ENCODE data around the gene CD84. TPM values are rescaled to one million over a fixed set of nuclear protein-coding genes. Genes with fewer than 3 reads are reported as not detected.
"Not testable (repeated sequence)": the region's sequence is repeated elsewhere in the genome, so short reads cannot be mapped to it uniquely, and the experiment has no call there.

Gene CD84
- total RNA-seq, 2 experiments from 2014 or later = 58.5 to 66.8 TPM

GRCh38 chr1:160578175-160578524, 1.1 kb downstream of the CD84 start:
- Mint-ChIP-seq H3K36me3 (peaks cover 12% of the 10 kb centered on the region), H3K27me3 (no peaks in the 10 kb centered on the region), H3K27ac (peak overlapping the region; percentile 96), H3K4me1 (peaks cover 56% of the 10 kb centered on the region), H3K9me3 (peaks cover under 1% of the 10 kb centered on the region), H3K4me3 (peak overlapping the region; percentile 91)
- no peak for DNase-seq
- POLR2A ChIA-PET = interaction anchor here (0.6 to 2.7 kb wide), 7 partner anchors 10 to 56 kb away, joined by 3 to 14 read pairs (median 4); no protein-coding TSS in a partner anchor
- no peak for ATAC-seq (ENCODE audit: low read depth)

GRCh38 chr1:160577671-160578070, 1.6 kb downstream of the CD84 start:
- peaks cover 10% of the 10 kb centered on the region for H3K36me3 Mint-ChIP-seq
- no peaks in the 10 kb centered on the region for H3K9me3 Mint-ChIP-seq
- peak overlapping the region; percentile 82 for H3K27ac Mint-ChIP-seq
- no peak for ATAC-seq (ENCODE audit: low read depth)
- DNase-seq = no peak
- H3K4me3 Mint-ChIP-seq = peak overlapping the region; percentile 91
- H3K4me1 Mint-ChIP-seq = peaks cover 59% of the 10 kb centered on the region
- POLR2A ChIA-PET = interaction anchor here (0.6 to 2.7 kb wide), 6 partner anchors 9 to 55 kb away, joined by 3 to 14 read pairs (median 4); no protein-coding TSS in a partner anchor
- H3K27me3 Mint-ChIP-seq = no peaks in the 10 kb centered on the region

GRCh38 chr1:160576884-160577283, 2.4 kb downstream of the CD84 start:
- ATAC-seq (ENCODE audit: low read depth) = no peak
- H3K9me3 Mint-ChIP-seq = no peaks in the 10 kb centered on the region
- DNase-seq = no peak
- no peaks in the 10 kb centered on the region for H3K27me3 Mint-ChIP-seq
- H3K36me3 Mint-ChIP-seq = peaks cover 13% of the 10 kb centered on the region
- POLR2A ChIA-PET = interaction anchor here (2.7 kb wide), 1 partner anchor 9 kb away, joined by 14 read pairs; no protein-coding TSS in a partner anchor
- peak overlapping the region; percentile 91 for H3K4me3 Mint-ChIP-seq
- H3K27ac Mint-ChIP-seq = peak overlapping the region; percentile 96
- H3K4me1 Mint-ChIP-seq = peaks cover 62% of the 10 kb centered on the region

- DNase-seq = no peak
- ATAC-seq (ENCODE audit: low read depth) = peak; percentile 65
- Mint-ChIP-seq H3K27ac (peak overlapping the region; percentile 96), H3K4me1 (peaks cover 63% of the 10 kb centered on the region), H3K36me3 (peaks cover 17% of the 10 kb centered on the region), H3K27me3 (no peaks in the 10 kb centered on the region), H3K4me3 (peak overlapping the region; percentile 91), H3K9me3 (peaks cover under 1% of the 10 kb centered on the region)
- POLR2A ChIA-PET = interaction anchor here (1.3 kb wide), 1 partner anchor 9 kb away, joined by 5 read pairs; no protein-coding TSS in a partner anchor
Observed at GRCh38 chr1:160576390-160576789, 2.9 kb downstream of the CD84 start.

GRCh38 chr1:160575112-160575664, 4.1 kb downstream of the CD84 start:
- H3K36me3 Mint-ChIP-seq = peaks cover 25% of the 10 kb centered on the region
- no peak for DNase-seq
- no peaks in the 10 kb centered on the region for H3K27me3 Mint-ChIP-seq
- peak overlapping the region; percentile 79 for H3K4me3 Mint-ChIP-seq
- peak overlapping the region; percentile 96 for H3K27ac Mint-ChIP-seq
- peak; percentile 30 for ATAC-seq (ENCODE audit: low read depth)
- peaks cover 67% of the 10 kb centered on the region for H3K4me1 Mint-ChIP-seq
- H3K9me3 Mint-ChIP-seq = peaks cover 4% of the 10 kb centered on the region
- POLR2A ChIA-PET = interaction anchor here (0.7 to 1.8 kb wide), 3 partner anchors 7 to 53 kb away, joined by 3 to 5 read pairs (median 4); no protein-coding TSS in a partner anchor

GRCh38 chr1:160570840-160571239, 8.5 kb downstream of the CD84 start:
- Mint-ChIP-seq H3K27me3 (no peaks in the 10 kb centered on the region), H3K36me3 (peaks cover 39% of the 10 kb centered on the region), H3K4me3 (no peak overlapping the region), H3K9me3 (peaks cover 4% of the 10 kb centered on the region), H3K4me1 (peaks cover 69% of the 10 kb centered on the region), H3K27ac (no peak overlapping the region)
- ATAC-seq (ENCODE audit: low read depth) = no peak
- POLR2A ChIA-PET = no interaction called here
- no peak for DNase-seq

GRCh38 chr1:160569806-160570205, 9.5 kb downstream of the CD84 start:
- H3K27ac Mint-ChIP-seq = peak overlapping the region; percentile 72
- DNase-seq (no peak), ATAC-seq (ENCODE audit: low read depth) (no peak)
- peak overlapping the region; percentile 38 for H3K4me3 Mint-ChIP-seq
- no peaks in the 10 kb centered on the region for H3K27me3 Mint-ChIP-seq
- H3K9me3 Mint-ChIP-seq = peaks cover 4% of the 10 kb centered on the region
- H3K4me1 Mint-ChIP-seq = peaks cover 67% of the 10 kb centered on the region
- peaks cover 43% of the 10 kb centered on the region for H3K36me3 Mint-ChIP-seq
- POLR2A ChIA-PET = no interaction called here

GRCh38 chr1:160567858-160568682, 11.2 kb downstream of the CD84 start:
- ATAC-seq (ENCODE audit: low read depth) (peak; percentile 95), DNase-seq (peak; percentile 53)
- Mint-ChIP-seq H3K9me3 (peaks cover 8% of the 10 kb centered on the region), H3K27ac (peak overlapping the region; percentile 99), H3K4me1 (peaks cover 62% of the 10 kb centered on the region), H3K27me3 (no peaks in the 10 kb centered on the region), H3K36me3 (peaks cover 53% of the 10 kb centered on the region), H3K4me3 (peak overlapping the region; percentile 81)
- POLR2A ChIA-PET = interaction anchor here (0.7 to 1.8 kb wide), 8 partner anchors 8 to 45 kb away, joined by 3 to 14 read pairs (median 4); partner anchors contain the start of genes CD84 and SLAMF6

- Mint-ChIP-seq H3K27ac (peak overlapping the region; percentile 99), H3K27me3 (no peaks in the 10 kb centered on the region), H3K4me3 (peak overlapping the region; percentile 81), H3K9me3 (peaks cover 12% of the 10 kb centered on the region), H3K4me1 (peaks cover 58% of the 10 kb centered on the region), H3K36me3 (peaks cover 59% of the 10 kb centered on the region)
- ATAC-seq (ENCODE audit: low read depth) (no peak), DNase-seq (no peak)
- POLR2A ChIA-PET = interaction anchor here (1.7 to 1.8 kb wide), 2 partner anchors 9 to 13 kb away, joined by 5 to 6 read pairs; no protein-coding TSS in a partner anchor
Observed at GRCh38 chr1:160567341-160567740, 12.0 kb downstream of the CD84 start.

GRCh38 chr1:160565564-160565963, 13.7 kb downstream of the CD84 start:
- Mint-ChIP-seq H3K27ac (peak overlapping the region; percentile 67), H3K9me3 (peaks cover 9% of the 10 kb centered on the region), H3K4me3 (no peak overlapping the region), H3K4me1 (peaks cover 59% of the 10 kb centered on the region), H3K36me3 (peaks cover 59% of the 10 kb centered on the region), H3K27me3 (no peaks in the 10 kb centered on the region)
- POLR2A ChIA-PET = interaction anchor here (1.9 kb wide), 1 partner anchor 25 kb away, joined by 4 read pairs; no protein-coding TSS in a partner anchor
- ATAC-seq (ENCODE audit: low read depth) (no peak), DNase-seq (no peak)

GRCh38 chr1:160563230-160563629, 16.1 kb downstream of the CD84 start:
- POLR2A ChIA-PET = interaction anchor here (0.8 kb wide), 1 partner anchor 9 kb away, joined by 3 read pairs; no protein-coding TSS in a partner anchor
- H3K4me1 Mint-ChIP-seq = peaks cover 69% of the 10 kb centered on the region
- not testable (repeated sequence) for DNase-seq; ATAC-seq (ENCODE audit: low read depth); H3K4me3 Mint-ChIP-seq; H3K27me3 Mint-ChIP-seq
- peaks cover 14% of the 10 kb centered on the region for H3K9me3 Mint-ChIP-seq
- H3K27ac Mint-ChIP-seq = peak overlapping the region; percentile 6
- H3K36me3 Mint-ChIP-seq = peaks cover 65% of the 10 kb centered on the region

- H3K9me3 Mint-ChIP-seq = peaks cover 14% of the 10 kb centered on the region
- not testable (repeated sequence) for ATAC-seq (ENCODE audit: low read depth); H3K27me3 Mint-ChIP-seq; H3K4me3 Mint-ChIP-seq; H3K27ac Mint-ChIP-seq; DNase-seq
- POLR2A ChIA-PET = interaction anchor here (1.5 kb wide), 1 partner anchor 40 kb away, joined by 3 read pairs; the partner anchor contains the start of gene SLAMF6
- H3K4me1 Mint-ChIP-seq = peaks cover 65% of the 10 kb centered on the region
- H3K36me3 Mint-ChIP-seq = peaks cover 66% of the 10 kb centered on the region
Observed at GRCh38 chr1:160562745-160563144, 16.6 kb downstream of the CD84 start.

- ATAC-seq (ENCODE audit: low read depth) (no peak), DNase-seq (no peak)
- Mint-ChIP-seq H3K9me3 (peaks cover 14% of the 10 kb centered on the region), H3K4me1 (peaks cover 48% of the 10 kb centered on the region), H3K36me3 (peaks cover 66% of the 10 kb centered on the region), H3K27me3 (no peaks in the 10 kb centered on the region), H3K27ac (peak overlapping the region; percentile 80), H3K4me3 (peak overlapping the region; percentile 62)
- POLR2A ChIA-PET = interaction anchor here (1.2 to 2.0 kb wide), 4 partner anchors 7 to 21 kb away, joined by 3 to 7 read pairs (median 5); no protein-coding TSS in a partner anchor
Observed at GRCh38 chr1:160560806-160561205, 18.5 kb downstream of the CD84 start.

Data from activated naive CD8-positive, alpha-beta T cell treated with anti-CD3 and anti-CD28 coated beads, Interleukin-2, amount 10 ng/mL, durations not matched to agents 7 days and 5 days (primary cell).